Stimulated activated memory B cell treated with anti-CD40 and anti-IgM and Interleukin-4, amounts not matched to agents 10 μg/mL and 1 μg/mL and 100 μg/mL, for 72 hours (primary cell): ENCODE data around the gene INPP5B.

ENCODE experiments used
- ATAC-seq: fragments of 150-1000 bp; cut with Tn5 transposase; 2 replicates; pipeline ENCODE4 v1.10.0; 2021
- H3K27ac Mint-ChIP-seq: one replicate; pipeline ENCODE4 v1.8.0; 2022; ENCODE audit warnings: mild to moderate bottlenecking, mixed read lengths
- H3K27me3 Mint-ChIP-seq: one replicate; pipeline ENCODE4 v1.8.0; 2022; ENCODE audit warnings: mixed read lengths
- H3K36me3 Mint-ChIP-seq: one replicate; pipeline ENCODE4 v1.8.0; 2022; ENCODE audit warnings: mixed read lengths
- H3K4me1 Mint-ChIP-seq: one replicate; pipeline ENCODE4 v1.8.0; 2022; ENCODE audit warnings: mixed read lengths
- H3K4me3 Mint-ChIP-seq: one replicate; pipeline ENCODE4 v1.8.0; 2022; ENCODE audit warnings: mild to moderate bottlenecking, moderate library complexity, mixed read lengths
- H3K9me3 Mint-ChIP-seq: one replicate; pipeline ENCODE4 v1.8.0; 2022; ENCODE audit warnings: mixed read lengths

INPP5B gene

DNA sequence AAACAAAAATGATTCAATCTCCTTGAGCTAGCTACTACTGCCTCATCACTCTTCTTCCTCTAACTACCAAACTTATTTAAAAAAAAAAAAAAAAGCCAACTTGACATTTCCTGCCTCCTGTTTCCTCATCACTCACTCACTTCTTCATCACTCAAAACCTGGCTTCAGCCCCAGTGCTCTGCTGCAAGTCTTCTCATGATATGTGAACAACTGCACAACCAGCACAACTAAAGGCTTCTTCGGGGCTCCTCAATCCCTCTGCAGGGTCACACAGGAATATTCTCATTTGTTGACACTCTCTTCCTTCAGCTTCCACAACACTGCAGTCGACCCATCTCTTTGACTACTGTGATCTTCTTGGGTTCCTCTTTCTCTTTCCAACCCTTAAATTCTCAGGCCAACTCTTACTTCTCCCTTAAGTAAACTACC is 95.1 kb downstream of the INPP5B start:
- Mint-ChIP-seq H3K9me3 (no peaks in the 10 kb centered on the region), H3K4me3 (no peak overlapping the region), H3K27me3 (no peaks in the 10 kb centered on the region), H3K4me1 (peaks cover 23% of the 10 kb centered on the region), H3K27ac (no peak overlapping the region), H3K36me3 (peaks cover 26% of the 10 kb centered on the region)
- peak; percentile 70 for ATAC-seq

DNA sequence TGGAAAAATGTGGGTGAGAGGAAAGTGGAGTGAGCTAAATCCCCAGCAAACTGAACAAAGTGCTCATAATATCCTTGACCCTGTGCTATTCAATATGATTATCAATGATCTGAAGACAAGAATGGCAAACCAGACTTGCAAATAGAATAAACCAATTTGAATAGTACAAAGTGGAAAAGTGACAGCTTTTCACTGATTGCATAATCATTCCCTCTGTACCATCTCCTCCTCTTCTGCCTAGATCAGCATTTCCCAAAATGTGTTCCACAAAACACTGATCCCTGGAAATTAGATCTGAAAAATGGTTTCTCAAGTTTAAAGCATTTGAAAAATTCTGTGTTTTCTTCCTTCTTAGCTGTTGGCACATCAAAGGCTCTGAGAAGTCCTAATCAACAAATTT is 95.6 kb downstream of the INPP5B start:
- peaks cover 26% of the 10 kb centered on the region for H3K36me3 Mint-ChIP-seq
- H3K4me1 Mint-ChIP-seq = peaks cover 26% of the 10 kb centered on the region
- H3K27ac Mint-ChIP-seq = no peak overlapping the region
- ATAC-seq = no peak
- no peak overlapping the region for H3K4me3 Mint-ChIP-seq
- no peaks in the 10 kb centered on the region for H3K27me3 Mint-ChIP-seq
- H3K9me3 Mint-ChIP-seq = no peaks in the 10 kb centered on the region

DNA sequence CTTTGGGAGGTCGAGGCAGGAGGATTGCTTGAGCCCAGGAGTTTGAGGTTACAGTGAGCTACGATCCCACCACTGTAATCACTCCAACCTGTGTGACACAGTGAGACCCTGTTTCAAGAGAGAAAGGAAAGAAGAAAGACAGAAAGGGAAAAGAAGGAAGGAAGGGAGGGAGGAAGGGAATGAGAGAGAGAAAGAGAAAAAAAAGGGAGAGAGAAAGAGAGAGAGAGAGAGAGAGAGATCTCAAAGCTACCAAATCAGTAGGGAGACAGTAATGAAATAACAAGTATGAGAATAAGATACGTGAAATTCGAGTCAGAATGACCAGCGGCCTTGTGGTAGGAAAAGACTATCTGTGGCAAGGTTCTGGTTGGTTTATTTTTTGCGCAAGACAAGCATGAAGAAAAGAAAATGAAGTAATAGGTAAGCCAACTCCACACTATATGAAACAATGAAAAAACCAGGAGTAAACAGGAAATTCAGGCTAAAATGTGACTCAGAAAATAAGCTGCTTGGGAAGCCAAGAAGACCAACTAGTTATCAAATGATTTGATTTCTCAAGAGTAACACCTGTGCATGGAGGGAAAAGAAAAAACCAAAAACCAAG is 96.4 kb downstream of the INPP5B start:
- no peak overlapping the region for H3K27ac Mint-ChIP-seq

DNA sequence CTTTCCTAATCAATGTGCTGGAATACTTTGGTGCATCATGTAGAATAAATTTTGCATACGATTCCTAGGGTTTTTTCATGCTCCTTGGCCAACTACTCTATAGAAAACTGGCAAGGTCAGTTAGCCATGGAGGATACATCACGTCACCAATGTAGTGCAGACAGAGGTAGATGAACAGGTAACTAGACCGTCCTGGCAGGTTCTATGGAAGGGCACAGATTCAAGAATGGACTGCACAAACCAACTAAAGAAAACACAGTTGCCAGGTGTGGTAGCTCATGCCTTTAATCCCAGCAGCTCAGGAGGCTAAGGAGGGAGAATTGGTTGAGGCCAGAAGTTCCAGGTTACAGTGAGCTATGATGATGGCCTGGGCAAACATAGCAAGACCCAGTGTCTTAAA is 97.4 kb downstream of the INPP5B start:
- Mint-ChIP-seq H3K27ac (no peak overlapping the region), H3K27me3 (no peaks in the 10 kb centered on the region), H3K9me3 (no peaks in the 10 kb centered on the region), H3K36me3 (peaks cover 26% of the 10 kb centered on the region), H3K4me3 (no peak overlapping the region), H3K4me1 (peaks cover 27% of the 10 kb centered on the region)
- ATAC-seq = no peak

More for the DNA sequence above, 96.4 kb downstream of the INPP5B start:
- Mint-ChIP-seq H3K9me3 (no peaks in the 10 kb centered on the region), H3K36me3 (peaks cover 26% of the 10 kb centered on the region), H3K27me3 (no peaks in the 10 kb centered on the region), H3K4me1 (peaks cover 28% of the 10 kb centered on the region), H3K4me3 (no peak overlapping the region)
- no peak for ATAC-seq

DNA sequence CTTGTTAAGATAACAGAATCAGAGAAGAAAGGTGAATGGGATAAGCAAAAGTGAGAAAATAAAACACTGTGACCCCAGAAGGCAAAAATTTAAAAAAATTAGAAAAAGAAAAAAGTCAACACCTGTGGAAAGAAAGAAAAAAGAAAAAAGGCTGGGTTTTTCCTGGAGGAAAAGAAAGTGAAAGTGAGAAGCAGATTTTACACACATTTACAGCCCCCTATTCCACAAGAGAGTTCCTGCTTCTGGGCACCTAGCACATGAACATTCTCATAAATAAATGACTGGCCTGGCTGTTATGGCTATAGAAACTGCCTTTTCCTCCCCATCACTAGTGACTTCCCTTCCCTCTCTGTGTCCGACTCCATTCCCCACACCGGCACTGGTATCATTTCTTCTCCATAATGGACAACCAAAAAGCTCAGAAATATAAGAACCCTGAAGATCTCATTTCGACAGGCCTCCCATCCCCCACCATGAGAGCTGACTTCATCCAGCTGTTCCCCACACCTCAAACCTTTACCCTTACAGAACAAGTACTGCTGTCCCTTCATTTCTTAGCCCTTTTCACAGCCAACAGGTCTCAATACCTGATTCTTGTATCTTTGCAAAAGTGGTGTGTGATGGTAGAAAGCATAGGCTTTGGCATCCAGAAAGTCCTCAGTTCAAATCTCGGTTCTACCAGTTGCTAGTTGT is 100.1 kb downstream of the INPP5B start:
- Mint-ChIP-seq H3K4me1 (peaks cover 36% of the 10 kb centered on the region), H3K36me3 (peaks cover 28% of the 10 kb centered on the region), H3K4me3 (peak overlapping the region; percentile 61), H3K27me3 (no peaks in the 10 kb centered on the region), H3K9me3 (no peaks in the 10 kb centered on the region), H3K27ac (peak overlapping the region; percentile 57)
- no peak for ATAC-seq

DNA sequence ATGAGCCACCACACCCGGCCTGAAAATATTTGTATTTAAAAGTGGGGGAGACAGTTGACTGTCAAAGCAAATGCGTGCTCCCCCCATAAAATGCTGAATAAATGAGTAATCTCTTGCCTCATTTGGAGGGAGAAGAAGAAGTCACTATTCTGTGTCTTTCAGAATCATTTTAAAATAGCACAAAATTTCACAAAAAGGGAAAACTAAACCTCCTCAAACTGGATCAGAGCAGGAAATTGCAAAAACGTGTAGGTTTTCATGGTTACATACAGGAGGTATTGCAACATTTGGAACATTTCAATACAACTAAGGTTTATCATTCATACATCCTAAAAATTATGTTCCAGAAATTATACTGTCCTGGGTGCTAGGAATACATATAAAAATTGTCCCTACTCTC is 101.1 kb downstream of the INPP5B start:
- Mint-ChIP-seq H3K36me3 (peaks cover 28% of the 10 kb centered on the region), H3K27me3 (no peaks in the 10 kb centered on the region), H3K4me3 (no peak overlapping the region), H3K27ac (no peak overlapping the region), H3K9me3 (no peaks in the 10 kb centered on the region), H3K4me1 (peaks cover 40% of the 10 kb centered on the region)
- ATAC-seq = no peak

DNA sequence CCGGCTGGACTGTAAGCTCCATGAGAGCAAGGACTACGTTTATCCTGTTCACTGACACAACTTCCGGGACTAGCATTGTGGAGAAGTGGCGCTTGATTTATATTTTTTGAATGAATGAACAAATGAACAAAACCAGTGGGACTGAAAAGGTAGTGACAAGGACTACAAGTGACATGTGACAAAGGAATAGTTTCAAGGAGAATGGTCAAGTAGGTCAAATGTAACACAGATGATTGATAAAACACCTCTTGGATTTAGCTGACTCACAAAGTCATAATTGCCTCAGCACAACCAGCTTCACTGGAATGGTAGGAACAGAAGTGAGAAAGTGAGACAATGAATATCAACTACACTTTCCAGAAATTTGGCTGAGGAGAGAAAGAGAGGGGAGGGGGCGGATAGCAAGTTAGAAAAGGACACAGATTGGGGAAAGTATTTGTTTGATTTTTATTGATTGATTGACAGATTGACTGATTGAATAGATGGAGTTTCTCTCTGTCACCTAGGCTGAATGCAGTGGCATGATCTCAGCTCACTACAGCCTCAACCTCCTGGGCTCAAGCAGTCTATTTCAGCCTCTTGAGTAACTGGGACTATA is 101.7 kb downstream of the INPP5B start:
- Mint-ChIP-seq H3K4me1 (peaks cover 40% of the 10 kb centered on the region), H3K27me3 (no peaks in the 10 kb centered on the region), H3K4me3 (no peak overlapping the region), H3K36me3 (peaks cover 28% of the 10 kb centered on the region), H3K27ac (peak overlapping the region; percentile 72), H3K9me3 (no peaks in the 10 kb centered on the region)
- no peak for ATAC-seq

DNA sequence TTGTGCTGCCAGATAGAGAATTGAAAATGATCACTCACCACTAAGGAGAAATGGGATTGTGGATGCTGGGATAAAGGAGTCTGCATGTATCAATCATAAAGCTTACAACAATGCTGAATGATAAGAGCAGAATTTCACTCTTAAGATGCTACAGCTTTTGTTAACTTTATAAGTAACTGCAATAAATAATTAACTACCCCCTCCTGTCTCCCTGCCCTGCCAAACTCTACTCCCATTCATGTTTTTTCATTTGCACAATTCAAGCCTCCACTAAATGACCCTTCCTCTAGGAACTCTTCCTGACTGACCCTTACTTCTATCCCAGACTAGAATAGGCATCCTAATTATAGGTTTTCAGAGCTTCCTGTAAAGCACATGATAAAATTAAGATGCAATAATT is 102.3 kb downstream of the INPP5B start:
- peaks cover 28% of the 10 kb centered on the region for H3K36me3 Mint-ChIP-seq
- peak overlapping the region; percentile 72 for H3K27ac Mint-ChIP-seq
- ATAC-seq = no peak
- H3K4me1 Mint-ChIP-seq = peaks cover 40% of the 10 kb centered on the region
- H3K9me3 Mint-ChIP-seq = no peaks in the 10 kb centered on the region
- H3K27me3 Mint-ChIP-seq = no peaks in the 10 kb centered on the region
- H3K4me3 Mint-ChIP-seq = no peak overlapping the region

DNA sequence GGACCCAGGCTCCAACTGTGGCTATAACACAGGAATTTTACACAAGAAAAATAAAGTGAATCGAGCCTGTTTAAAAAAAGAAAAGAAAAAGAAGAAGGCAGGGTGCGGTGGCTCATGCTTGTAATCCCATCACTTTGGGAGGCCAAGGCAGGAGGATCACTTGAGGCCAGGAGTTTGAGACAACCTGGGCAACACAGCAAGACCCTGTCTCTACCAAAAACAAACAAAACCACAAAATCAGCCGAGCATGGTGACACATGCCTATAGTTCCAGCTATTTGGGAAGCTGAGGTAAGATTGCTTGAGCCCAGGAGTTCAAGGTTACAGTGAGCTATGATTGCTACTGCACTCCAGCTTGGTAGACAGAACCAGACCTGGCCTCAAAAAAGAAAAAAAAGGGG is 105.2 kb downstream of the INPP5B start:
- Mint-ChIP-seq H3K4me1 (peaks cover 33% of the 10 kb centered on the region), H3K9me3 (no peaks in the 10 kb centered on the region), H3K27me3 (no peaks in the 10 kb centered on the region), H3K27ac (no peak overlapping the region), H3K4me3 (no peak overlapping the region), H3K36me3 (peaks cover 34% of the 10 kb centered on the region)
- no peak for ATAC-seq

DNA sequence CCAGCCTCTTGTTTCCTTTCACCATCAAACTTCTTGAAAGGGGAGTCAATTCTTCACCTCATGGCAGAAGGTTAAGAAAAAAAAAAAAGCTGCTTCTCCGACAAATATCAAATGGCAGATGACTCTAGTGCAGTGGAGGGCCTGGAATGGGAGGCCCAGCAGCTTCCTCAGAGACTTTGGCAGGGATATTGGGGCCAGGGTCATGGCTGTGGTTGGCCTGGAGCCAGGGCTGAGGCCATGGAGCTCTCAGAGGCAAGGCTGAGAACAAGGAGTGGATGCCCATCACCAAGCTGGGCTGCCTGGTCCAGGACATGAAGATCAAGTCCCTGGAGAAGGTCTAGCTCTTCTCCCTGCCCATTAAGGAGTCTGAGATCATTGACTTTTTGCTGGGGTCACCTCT is 106.1 kb downstream of the INPP5B start:
- Mint-ChIP-seq H3K4me1 (peaks cover 27% of the 10 kb centered on the region), H3K27ac (no peak overlapping the region), H3K9me3 (no peaks in the 10 kb centered on the region), H3K27me3 (no peaks in the 10 kb centered on the region), H3K4me3 (no peak overlapping the region), H3K36me3 (peaks cover 44% of the 10 kb centered on the region)
- no peak for ATAC-seq

DNA sequence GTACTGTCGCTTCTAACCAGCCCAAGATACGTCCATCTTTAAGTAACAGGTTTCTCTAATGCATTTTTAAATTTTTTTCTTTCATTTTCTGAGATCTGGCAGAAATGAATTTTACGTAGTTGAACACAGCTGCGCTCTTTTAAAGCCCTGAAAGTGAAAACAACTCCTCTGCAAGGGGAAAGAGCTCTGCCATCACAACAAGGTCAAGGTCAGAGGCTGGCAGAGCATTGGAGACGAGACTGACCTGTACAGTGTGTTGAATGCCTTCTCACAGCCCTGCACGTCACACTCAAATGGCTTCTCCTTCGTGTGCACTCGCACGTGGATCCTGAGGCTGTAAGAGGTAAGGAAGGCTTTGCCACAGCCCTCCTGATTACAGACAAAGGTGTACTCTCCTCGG is 107.2 kb downstream of the INPP5B start:
- no peak for ATAC-seq
- Mint-ChIP-seq H3K36me3 (peaks cover 43% of the 10 kb centered on the region), H3K4me3 (no peak overlapping the region), H3K27me3 (no peaks in the 10 kb centered on the region), H3K9me3 (no peaks in the 10 kb centered on the region), H3K4me1 (peaks cover 18% of the 10 kb centered on the region), H3K27ac (no peak overlapping the region)

DNA sequence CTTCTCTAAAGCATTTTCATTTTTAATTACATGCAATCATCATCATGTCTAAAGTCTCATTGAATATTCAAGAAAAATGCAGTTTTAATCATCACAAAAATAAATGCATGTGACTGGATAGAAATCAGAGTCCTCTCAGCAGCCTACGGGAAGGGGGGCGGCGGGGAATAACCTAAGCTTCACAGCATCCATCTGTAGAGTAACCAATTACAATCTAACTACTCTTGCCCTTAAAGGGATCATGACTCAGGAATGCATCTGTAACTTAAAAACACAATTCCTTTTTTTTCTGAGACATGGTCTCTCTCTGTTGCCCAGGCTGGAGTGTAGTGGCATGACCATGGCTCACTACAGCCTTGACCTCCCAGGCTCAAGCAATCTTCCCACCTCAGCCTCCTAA is 110.1 kb downstream of the INPP5B start:
- H3K36me3 Mint-ChIP-seq = peaks cover 40% of the 10 kb centered on the region
- peaks cover 4% of the 10 kb centered on the region for H3K4me1 Mint-ChIP-seq
- no peaks in the 10 kb centered on the region for H3K9me3 Mint-ChIP-seq
- H3K4me3 Mint-ChIP-seq = no peak overlapping the region
- no peaks in the 10 kb centered on the region for H3K27me3 Mint-ChIP-seq
- H3K27ac Mint-ChIP-seq = no peak overlapping the region
- ATAC-seq = no peak

DNA sequence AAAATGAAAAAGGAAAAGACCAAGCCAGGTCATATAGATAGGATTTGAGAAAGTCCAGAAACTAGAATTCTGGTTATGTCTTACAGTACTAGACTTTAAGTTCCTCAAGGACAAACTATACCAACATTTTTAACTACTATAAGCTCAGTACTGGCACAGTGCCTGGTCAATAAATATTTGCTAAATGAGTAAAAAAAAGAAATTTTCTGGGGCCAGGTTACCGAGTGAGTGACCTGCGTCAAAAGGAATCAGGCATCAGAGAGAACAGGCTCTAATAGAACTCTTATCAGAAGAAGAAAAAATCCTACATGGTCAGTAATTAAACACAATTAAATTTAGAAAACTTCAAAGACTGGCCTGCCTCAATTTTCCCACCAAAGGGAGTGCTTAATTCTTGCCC is 115.0 kb downstream of the INPP5B start:
- Mint-ChIP-seq H3K4me3 (no peak overlapping the region), H3K9me3 (no peaks in the 10 kb centered on the region), H3K27ac (no peak overlapping the region), H3K27me3 (no peaks in the 10 kb centered on the region), H3K36me3 (peaks cover 63% of the 10 kb centered on the region), H3K4me1 (no peaks in the 10 kb centered on the region)
- no peak for ATAC-seq

DNA sequence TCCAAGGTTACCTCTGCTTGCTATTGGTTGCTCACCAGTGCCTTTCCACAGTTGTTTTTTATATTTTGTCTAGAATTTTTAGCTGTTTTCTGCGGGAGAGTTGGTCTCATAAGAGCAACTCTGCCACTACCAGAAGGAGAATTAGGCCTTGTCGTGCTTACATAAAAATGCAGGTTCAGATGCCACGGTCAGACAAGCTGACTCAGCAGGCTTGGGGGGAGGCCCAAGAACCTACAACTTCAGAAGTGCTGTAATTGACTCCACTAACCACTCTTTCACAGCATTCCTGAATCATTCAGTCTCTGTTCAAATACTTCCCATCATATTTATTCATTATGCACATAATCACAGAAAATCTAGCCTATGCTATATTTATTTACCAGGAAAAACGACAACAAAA is 115.7 kb downstream of the INPP5B start:
- Mint-ChIP-seq H3K36me3 (peaks cover 63% of the 10 kb centered on the region), H3K27ac (no peak overlapping the region), H3K9me3 (no peaks in the 10 kb centered on the region), H3K4me3 (no peak overlapping the region), H3K4me1 (no peaks in the 10 kb centered on the region), H3K27me3 (no peaks in the 10 kb centered on the region)
- no peak for ATAC-seq

DNA sequence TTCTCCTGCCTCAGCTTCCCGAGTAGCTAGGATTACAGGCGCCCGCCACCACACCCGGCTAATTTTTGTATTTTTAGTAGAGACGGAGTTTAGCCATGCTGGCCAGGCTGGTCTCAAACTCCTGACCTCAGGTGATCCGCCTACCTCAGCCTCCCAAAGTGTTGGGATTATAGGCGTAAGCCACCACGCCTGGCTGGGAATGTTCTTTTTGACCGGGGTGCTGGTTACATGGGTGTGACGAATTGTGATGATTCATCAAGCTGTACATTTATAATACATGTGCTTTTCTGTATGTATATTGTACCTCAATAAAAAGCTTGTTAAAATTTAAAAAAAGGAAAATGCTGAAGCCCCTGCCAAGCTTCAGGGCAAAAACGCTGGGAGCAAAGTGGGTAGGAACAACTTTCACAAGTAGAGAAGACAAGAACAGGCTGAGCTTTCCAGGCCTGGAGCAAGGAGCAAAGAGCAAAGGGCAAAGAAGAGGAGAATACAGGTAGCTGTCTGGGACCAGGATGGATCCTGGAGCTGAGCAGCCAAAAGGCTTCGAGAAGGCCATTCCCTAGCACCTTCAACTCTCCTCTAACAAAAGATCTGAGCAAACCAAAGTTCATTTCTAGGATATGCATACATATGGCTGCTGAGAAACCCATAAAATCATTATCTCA is 118.3 kb downstream of the INPP5B start:
- H3K27ac Mint-ChIP-seq = no peak overlapping the region
- peaks cover 58% of the 10 kb centered on the region for H3K36me3 Mint-ChIP-seq
- no peak overlapping the region for H3K4me3 Mint-ChIP-seq
- no peak for ATAC-seq
- H3K27me3 Mint-ChIP-seq = no peaks in the 10 kb centered on the region
- H3K4me1 Mint-ChIP-seq = peaks cover 13% of the 10 kb centered on the region
- no peaks in the 10 kb centered on the region for H3K9me3 Mint-ChIP-seq
